Hindlimb muscle (tissue), 1 donor: ENCODE measurements around the gene CHD1. TPM values are rescaled to one million over a fixed set of nuclear protein-coding genes. Genes with fewer than 3 reads are reported as not detected.

Experiments
- DNase-seq: peaks from one replicate; pipeline ENCODE4 v3.0.0-alpha.2; 2013
- polyA plus RNA-seq: library from polyadenylated mRNA; unstranded; fragments of 120-200 nt; gene quantifications from one replicate; pipeline ENCODE4 v1.2.1, GENCODE V29; 2013; ENCODE audit not compliant: insufficient read length

Gene CHD1
- polyA plus RNA-seq, 1 donor = 25.4 TPM

DNA sequence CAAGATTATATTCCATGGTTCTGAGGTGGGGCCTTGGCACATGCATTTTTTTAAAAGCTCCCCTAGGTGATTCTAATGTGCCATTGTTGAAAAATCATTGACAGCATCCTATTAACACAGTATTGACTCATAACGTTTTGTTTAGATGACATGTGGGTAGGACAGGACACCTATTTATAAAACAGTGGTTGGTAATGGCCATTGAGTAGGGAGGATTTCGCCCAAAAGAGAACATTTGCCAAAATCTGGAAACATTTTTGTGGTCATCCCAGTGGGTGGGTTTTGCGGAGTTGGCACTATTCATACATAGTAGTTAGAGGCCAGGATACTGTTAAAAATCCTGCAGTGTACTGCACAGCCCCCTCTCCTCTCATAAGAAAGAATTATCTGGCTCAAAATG lies 6.4 kb upstream of the CHD1 start:
- DNase-seq = no peak

DNA sequence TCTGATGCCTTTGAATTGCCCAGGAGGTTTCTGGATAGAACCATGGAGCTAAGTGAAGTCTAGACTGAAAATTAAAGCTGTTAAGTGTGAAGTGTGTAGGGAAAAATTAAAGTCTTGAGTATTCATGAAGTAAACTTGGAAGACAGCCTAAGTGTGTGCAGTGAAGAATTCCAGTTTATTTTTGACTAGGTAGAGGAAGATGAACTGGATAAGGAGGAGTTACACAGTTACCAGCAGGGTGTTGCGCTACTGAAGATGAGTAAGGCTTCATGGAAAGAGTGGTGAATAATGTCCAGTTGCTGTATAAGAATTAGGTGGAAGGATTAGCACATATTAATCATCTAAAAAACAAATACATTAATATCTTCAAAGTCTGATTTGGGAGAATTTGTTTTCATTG lies 5.7 kb upstream of the CHD1 start:
- no peak for DNase-seq

DNA sequence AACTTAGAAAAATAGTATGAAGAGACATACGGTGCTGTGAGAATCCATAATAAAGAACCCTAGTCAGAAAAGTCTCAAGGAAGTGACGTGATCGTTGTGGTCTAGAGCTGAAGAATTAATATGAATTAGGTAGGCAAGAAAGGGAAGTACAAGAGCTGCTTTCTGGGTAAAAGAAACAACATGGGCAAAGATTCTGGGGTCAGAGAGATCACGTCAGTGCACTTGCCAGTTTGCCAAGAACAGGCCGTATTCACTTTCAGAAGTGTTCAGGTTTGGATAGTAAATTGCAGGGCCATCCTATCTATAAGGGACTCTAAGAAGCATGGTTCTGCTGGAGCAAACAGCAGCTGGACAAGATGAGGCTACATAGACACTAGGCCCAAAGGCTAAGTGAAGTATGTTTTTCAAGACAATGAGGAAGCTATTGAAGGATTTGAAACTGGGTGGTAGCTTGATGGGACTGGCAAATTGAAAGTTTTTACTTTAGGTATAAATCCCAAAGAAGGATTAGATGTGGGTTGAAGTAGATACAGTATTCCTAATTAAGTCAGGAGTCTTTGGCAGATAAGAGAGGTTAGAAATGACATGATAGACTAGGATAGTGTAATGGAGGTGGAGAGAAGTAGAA lies 4.8 kb upstream of the CHD1 start:
- DNase-seq = no peak

- DNase-seq = no peak
Observed at GRCh38 chr5:98930972-98931762, 2.4 kb upstream of the CHD1 start.

DNA sequence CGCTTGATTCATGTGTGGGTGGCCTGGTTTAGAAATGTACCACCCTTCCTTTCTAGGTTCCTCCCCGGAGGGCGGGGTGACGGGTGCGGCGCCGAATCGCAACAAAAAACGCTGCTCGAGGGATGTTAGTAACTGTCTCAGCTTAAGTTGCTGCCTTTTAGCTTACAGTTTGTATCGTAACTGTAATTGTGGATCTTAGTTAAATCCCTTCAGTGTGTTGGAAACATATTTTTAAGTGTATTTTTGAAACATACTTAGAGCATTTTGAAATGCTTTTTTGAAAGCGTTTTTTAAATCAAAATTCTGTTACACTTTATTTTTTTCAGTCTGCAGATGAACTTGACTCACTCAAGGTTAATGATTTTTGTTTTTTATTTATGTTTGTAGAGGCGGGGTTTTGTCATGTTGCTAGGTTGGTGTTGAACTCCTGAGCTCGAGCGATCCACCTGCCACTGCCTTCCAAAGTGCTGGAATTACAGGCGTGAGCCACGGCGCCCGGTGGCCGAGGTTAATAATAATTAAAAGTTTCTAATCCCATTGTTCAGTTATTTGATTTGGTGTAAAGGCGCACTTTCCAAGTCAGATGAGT lies 997 bp upstream of the CHD1 start:
- no peak for DNase-seq

DNA sequence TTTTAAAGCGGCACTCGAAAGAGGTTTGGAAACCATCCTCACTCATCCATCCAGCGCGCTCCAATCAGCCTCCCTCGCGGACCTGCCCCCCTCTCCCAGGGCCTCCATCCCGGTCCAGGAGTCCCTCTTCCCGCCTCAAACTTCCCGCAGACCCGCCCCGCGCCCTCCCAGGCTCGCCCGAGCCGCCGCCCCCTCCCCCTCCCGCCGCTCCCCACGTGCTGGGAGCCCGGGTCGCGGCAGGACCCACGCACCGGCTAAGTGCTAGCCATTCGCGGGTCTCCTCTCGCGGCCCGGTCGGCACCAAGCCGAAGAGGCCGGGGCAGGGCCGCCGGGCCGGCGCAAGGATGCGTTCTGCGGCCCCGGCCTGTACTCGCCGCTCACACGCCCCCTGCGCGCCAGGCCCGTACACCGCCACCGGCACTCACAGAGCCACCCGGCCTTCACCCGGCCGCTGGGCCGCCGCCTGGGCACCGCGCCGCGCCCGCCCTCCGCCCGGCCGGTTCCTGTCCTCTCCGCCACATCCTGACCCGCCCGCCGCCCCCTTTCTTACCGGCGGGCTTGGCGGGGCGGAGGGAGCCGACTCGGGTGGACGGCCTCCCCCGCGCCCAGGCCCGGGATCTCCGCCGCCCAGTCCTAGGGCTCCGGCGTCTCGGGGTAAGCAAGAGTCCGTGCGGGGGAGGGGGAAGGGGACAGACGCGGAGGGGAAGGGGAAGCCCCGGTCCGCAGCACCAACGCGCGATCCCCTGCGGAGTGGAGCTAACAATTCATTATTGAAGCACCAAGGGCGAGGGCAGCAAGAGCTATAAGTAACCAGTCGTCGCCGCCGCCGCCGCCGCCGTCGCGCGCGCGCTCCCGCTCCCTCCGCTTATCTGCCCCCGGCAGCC lies 576 bp downstream of the CHD1 start:
- peak; percentile 86 for DNase-seq

DNA sequence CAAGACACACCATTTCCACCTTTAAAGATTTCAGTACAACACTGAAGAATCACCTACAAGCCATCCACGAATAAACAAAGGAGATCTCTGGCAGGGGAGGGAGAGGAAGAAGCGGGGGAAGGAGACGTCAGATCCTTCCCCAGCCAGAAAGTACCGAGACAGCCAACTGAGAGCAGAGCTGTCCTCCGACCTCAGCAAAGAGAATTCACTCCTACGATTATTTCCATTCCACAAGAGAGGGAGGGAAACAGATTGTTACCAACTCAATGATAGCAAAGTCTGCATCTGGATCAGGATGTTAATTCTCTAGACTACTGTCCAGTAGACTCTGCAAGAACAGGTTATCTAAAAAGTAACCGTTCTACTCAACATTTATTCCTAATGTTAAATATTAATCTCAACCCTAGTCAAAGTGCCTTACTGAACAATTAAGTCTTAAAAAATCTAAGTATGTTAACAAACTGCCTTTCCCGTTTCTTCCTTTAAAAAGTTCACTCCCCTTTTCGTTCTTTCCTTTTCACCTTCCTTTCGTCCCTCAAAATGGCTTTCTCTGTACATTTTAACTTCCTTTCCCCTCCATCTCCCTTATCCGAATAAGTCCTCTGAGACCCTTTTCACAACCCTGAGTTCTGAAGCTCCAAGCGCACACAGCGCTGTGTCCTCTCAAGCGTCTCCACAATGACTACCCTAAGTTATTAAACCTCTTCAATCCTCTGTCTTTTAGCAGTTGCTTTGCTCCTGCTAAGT lies 1.4 kb downstream of the CHD1 start:
- DNase-seq = peak; percentile 75

- no peak for DNase-seq
Observed at GRCh38 chr5:98923966-98924365, 4.8 kb downstream of the CHD1 start.

DNA sequence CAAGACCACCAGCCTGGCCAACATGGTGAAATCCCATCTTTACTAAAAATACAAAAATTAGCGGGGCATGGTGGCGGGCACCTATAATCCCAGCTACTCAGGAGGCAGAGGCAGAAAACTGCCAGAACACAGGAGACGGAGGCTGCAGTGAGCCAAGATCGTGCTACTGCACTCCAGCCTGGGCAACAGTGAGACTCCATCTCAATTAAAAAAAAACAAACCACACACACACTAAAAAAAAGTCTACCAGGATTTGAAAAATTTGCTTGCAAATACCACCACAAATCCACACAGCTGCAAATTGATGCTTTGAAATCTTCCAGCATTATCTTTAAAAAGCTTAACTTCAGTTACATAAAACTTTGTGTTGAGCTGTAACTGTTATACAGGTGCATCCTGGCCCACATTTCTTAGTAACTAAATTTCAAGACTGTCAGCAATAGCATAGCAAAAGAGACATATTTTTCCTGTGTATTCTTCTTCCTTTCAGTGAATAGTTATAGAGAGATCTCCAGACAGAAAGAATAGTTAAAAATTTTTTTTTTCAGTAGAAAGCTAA lies 6.8 kb downstream of the CHD1 start:
- DNase-seq = no peak

DNA sequence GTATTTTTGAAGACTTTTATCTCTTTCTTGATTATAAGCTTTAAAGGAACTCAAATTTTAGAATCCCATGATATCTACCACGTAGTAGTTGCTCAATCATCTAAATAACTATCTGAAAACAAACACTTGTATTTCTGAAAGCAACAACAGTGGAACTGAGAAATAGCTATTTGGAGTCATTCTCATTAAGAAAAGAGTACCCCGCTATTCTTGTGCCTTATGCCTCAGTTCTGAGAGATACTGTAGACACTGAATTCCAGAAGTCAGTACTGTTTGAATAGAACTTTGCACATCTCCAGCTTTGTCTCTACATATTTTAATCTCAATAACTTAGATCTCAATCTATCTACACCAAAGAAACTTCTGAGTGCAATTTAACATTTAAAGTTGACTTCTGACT lies 11.4 kb downstream of the CHD1 start:
- DNase-seq = no peak

- no peak for DNase-seq
Observed at GRCh38 chr5:98916540-98916939, 12.3 kb downstream of the CHD1 start.

GRCh38 chr5:98913911-98914310 lies 14.9 kb downstream of the CHD1 start:
- no peak for DNase-seq

DNA sequence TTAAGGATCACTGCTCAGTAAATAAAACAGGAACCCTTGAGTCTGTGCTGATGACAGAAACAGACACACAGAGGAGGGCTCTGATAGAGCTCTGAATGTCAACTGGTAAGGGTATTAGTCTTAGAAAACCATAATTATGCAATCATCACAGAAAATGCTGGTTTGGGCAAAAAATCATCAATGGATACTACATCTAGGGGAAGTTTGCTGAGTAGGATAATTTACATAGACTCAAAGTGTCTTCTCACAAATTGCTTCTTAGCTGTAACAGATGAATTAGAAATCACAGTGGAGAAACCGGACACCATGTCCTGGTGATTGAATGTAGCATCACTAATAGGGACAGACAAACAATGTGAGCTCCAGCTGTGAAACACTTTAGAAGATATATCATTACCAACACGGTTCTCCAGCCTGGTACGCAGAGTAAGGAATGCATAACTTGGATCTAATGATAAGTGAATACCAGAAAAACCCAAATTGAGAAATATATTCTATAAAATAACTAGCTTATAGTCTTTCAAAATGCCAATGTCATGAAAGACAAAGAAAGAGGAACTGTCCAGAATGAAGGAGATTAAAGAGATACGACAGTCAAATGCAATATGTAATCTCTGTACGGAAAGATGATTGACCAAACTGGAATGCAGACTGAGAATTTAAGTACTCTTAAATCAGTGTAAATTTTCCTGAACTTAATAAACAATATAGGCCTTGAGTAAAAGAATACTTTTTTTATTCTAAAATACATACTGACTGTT lies 17.3 kb downstream of the CHD1 start:
- no peak for DNase-seq

GRCh38 chr5:98909363-98909762 lies 19.4 kb downstream of the CHD1 start:
- no peak for DNase-seq

- DNase-seq = no peak
Observed at GRCh38 chr5:98907951-98908350, 20.9 kb downstream of the CHD1 start.

DNA sequence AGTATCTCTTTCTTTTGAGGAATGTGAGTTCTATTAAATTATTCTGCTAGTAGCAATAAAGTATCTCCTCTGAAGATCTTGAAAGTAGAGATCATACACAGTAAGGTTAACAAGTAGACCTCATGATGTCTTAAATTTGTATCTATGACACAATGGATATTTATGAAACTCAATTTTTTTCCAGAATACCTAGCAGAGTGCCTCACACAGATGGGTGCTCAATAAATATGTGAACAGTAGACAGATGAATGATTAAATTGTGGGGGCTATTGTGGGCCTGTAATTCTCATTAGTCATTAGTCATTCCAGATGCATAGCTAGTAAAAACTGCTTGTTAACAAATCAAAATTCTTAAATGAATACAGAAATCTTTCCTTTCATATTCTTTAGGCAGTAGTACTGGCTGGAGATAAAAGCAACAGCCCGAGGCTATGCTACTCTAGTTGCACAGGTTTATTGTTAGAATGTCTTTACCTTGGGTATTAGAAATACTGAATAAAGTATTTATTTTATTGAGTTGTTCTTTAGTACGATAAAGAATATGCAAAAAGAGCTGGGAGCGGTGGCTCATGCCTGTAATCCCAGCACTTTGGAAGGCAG lies 22.0 kb downstream of the CHD1 start:
- DNase-seq = no peak

- DNase-seq = peak; percentile 32
Observed at GRCh38 chr5:98905857-98906688, 22.7 kb downstream of the CHD1 start.

DNA sequence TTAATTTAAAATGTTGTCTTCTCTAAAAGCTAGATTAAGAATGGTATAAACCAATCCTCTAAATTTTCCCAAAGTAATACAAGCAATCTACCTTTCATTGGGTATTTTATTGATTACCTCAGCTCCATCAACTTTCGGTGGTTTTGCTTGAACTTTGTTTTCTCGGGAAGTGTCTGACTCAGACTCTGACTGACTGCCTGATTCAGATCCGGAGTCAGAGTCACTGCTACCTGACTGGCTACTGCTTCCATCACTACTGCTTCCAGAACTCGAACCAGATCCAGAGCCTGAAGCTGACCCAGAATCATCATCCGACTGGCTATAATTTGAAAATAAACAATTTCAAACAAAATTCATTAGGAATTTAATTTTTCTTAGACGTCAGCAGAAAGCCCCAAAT lies 24.0 kb downstream of the CHD1 start:
- no peak for DNase-seq

DNA sequence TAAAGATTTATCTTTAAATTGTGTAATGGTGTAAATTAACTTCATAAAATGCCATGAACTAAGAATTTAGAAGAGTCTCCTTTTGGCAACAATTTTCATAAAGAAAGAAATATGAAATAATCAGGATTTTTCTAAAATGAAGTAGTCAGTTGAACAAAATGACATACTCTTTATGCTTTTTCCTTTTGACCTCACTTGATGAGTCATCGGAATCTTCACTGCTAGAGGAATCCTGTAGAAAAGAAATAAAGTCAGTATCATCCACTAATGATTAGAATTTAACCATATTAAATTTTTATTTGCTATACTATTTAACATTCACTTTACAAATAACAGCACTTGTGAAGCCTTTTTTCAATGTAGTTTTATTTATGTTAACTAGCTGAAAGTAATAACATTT lies 26.1 kb downstream of the CHD1 start:
- no peak for DNase-seq

DNA sequence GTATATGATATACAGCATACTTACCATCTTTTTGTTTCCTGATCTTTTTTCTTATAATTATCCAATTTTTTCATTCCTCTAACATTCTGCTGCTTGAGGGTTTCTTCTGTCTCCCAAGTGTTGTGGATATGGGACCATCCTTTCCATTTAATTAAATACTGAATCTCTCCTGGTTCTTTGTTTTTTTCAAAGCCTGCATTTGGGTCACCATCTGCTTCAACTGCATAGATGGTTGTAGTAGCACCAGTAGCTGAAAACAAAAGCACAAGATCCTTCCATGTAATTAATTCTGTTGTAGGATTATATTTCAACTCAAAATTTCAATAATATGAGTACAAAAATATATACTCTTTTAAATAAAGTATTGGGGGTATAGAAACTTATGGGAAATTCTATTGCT lies 29.4 kb downstream of the CHD1 start:
- DNase-seq = no peak
